Endothelial cell (in vitro differentiated cells): ENCODE results near the gene STRN. TPM values are rescaled to one million over a fixed set of nuclear protein-coding genes. Genes with fewer than 3 reads are reported as not detected.
A peak's percentile ranks its signal among the peaks of the same experiment; 100 is the strongest.

Experiments used
- DNase-seq: peaks from one replicate; pipeline ENCODE4 v3.0.0; 2021; ENCODE audit warnings: low spot score
- H3K27ac Mint-ChIP-seq: one replicate; pipeline ENCODE4 v1.8.0; 2021; ENCODE audit warnings: mixed read lengths, inconsistent platforms; ENCODE audit not compliant: unreplicated experiment
- H3K27me3 Mint-ChIP-seq: one replicate; pipeline ENCODE4 v1.8.0; 2021; ENCODE audit warnings: mild to moderate bottlenecking, moderate library complexity, mixed read lengths, inconsistent platforms; ENCODE audit not compliant: unreplicated experiment
- H3K36me3 Mint-ChIP-seq: one replicate; pipeline ENCODE4 v1.8.0; 2021; ENCODE audit warnings: mild to moderate bottlenecking, low read depth, mixed read lengths, inconsistent platforms; ENCODE audit not compliant: unreplicated experiment
- H3K4me1 Mint-ChIP-seq: one replicate; pipeline ENCODE4 v1.8.0; 2021; ENCODE audit warnings: mild to moderate bottlenecking, mixed read lengths, inconsistent platforms; ENCODE audit not compliant: unreplicated experiment
- H3K4me3 Mint-ChIP-seq: one replicate; pipeline ENCODE4 v1.8.0; 2021; ENCODE audit warnings: mild to moderate bottlenecking, mixed read lengths, inconsistent platforms; ENCODE audit not compliant: unreplicated experiment
- H3K9me3 Mint-ChIP-seq: one replicate; pipeline ENCODE4 v1.8.0; 2021; ENCODE audit warnings: mixed read lengths, inconsistent platforms; ENCODE audit not compliant: unreplicated experiment
- total RNA-seq: library from RNA; stranded (reverse); fragmentation: NEBNext Ultra II Directional; extraction: Animal tissue kit (Norgen Biotek cat#: 25700); gene quantifications from one replicate; pipeline ENCODE4 v1.2.1, GENCODE V29; 2021; ENCODE audit not compliant: unreplicated experiment
- TF ChIP-seq, protein P1 (sequence below): fragments of 200-600 bp; sonication (generic); IDR thresholded peaks from one replicate; pipeline ENCODE4 v1.5.0; 2021; ENCODE audit warnings: antibody characterized with exemption; ENCODE audit not compliant: unreplicated experiment

The STRN gene
- total RNA-seq, 1 donor from 2014 or later = 52.0 TPM

DNA sequence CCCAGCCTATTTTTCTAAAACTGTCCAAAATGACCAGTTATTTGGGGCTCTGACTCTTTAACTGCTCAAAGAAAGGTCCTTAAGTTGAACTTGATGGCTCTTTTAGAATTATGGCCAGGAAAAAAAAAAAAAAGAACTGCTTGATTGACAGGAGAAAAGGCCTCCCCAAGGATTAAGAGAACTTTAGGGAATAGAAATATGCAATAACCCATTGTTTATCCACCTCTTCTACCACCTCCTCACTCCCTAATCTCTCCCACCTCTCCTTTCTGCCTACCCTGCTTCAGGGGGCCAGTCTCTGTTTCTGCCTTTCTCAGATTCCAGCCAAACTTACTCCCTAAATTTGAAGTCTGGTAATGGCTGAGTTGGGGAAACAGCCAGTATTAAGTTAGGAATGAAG is 5.7 kb upstream of the STRN start:
- H3K4me1 Mint-ChIP-seq = peaks cover 36% of the 10 kb centered on the region
- no peak overlapping the region for H3K4me3 Mint-ChIP-seq
- no peak for DNase-seq
- TF ChIP-seq, protein P1, sequence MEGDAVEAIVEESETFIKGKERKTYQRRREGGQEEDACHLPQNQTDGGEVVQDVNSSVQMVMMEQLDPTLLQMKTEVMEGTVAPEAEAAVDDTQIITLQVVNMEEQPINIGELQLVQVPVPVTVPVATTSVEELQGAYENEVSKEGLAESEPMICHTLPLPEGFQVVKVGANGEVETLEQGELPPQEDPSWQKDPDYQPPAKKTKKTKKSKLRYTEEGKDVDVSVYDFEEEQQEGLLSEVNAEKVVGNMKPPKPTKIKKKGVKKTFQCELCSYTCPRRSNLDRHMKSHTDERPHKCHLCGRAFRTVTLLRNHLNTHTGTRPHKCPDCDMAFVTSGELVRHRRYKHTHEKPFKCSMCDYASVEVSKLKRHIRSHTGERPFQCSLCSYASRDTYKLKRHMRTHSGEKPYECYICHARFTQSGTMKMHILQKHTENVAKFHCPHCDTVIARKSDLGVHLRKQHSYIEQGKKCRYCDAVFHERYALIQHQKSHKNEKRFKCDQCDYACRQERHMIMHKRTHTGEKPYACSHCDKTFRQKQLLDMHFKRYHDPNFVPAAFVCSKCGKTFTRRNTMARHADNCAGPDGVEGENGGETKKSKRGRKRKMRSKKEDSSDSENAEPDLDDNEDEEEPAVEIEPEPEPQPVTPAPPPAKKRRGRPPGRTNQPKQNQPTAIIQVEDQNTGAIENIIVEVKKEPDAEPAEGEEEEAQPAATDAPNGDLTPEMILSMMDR = no peak
- peaks cover 7% of the 10 kb centered on the region for H3K36me3 Mint-ChIP-seq
- H3K9me3 Mint-ChIP-seq = no peaks in the 10 kb centered on the region
- peaks cover 17% of the 10 kb centered on the region for H3K27me3 Mint-ChIP-seq
- H3K27ac Mint-ChIP-seq = peak overlapping the region; percentile 74

DNA sequence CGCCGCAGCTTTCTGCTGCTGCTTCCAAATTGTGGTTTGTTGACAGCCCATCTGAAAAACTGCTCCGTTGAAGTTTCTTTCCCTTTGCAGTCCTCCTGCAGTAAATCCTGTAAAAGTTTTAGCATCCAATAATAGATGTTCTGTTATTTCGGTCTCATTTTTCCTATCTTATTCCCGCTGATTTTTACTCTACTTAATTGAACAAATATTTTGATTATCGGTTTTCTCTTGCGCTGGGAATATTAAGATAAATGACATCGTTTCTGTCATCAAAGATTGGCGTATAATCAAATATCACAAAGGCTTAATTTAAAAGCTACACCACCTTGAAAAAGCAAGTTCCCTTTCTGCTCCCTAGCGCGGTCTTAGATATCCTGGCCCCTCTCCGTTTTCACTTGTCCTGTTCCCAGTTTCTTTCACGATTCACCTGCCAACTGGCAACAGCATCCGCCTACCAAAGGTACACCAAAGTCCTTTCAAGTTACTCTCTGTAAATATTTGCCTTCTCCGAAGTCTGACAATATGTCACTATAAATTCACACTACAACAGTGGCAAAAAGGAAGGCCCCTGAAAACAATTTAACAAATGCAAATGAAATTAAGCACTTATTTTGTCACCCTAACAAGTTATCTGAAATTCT is 1.0 kb upstream of the STRN start:
- no peak for DNase-seq
- Mint-ChIP-seq H3K4me3 (peak overlapping the region; percentile 87), H3K36me3 (peaks cover 8% of the 10 kb centered on the region), H3K4me1 (peaks cover 51% of the 10 kb centered on the region), H3K27ac (peak overlapping the region; percentile 99), H3K9me3 (no peaks in the 10 kb centered on the region), H3K27me3 (peaks cover 23% of the 10 kb centered on the region)
- TF ChIP-seq, protein P1 = no peak

DNA sequence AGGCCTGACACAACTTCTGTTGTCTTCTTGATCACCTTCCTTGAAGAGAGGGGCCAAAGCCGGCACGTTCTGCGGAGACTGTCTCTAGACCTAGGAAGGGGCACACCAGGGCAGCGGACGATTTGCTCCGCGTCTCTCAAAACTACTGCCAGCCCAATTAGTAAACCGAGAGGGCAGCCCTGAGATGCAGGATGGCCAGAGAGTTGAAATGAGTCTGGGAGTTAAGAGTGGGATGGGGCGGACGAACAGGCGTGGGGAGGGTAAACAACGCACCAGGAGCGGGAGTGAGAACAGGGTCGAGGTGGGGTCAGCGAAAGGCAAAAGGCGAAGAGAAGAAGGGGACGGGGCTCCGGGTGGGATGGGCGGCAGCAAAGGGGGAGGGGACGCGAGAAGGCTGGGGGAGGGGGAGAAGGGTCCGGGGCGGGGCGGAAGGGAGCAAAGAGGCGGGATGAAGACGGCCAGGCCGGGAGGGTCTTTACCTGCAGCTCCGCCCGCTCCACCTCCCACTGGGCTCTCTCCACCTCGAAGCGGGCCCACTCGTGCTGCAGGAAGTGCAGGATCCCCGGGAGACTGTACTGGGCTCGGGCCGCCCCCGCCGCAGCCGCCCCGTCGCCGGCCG is 476 bp downstream of the STRN start:
- peaks cover 58% of the 10 kb centered on the region for H3K4me1 Mint-ChIP-seq
- peak overlapping the region; percentile 98 for H3K4me3 Mint-ChIP-seq
- peaks cover 19% of the 10 kb centered on the region for H3K27me3 Mint-ChIP-seq
- H3K27ac Mint-ChIP-seq = peak overlapping the region; percentile 91
- no peaks in the 10 kb centered on the region for H3K9me3 Mint-ChIP-seq
- TF ChIP-seq, protein P1 = no peak
- peak; percentile 53 for DNase-seq
- peaks cover 8% of the 10 kb centered on the region for H3K36me3 Mint-ChIP-seq

DNA sequence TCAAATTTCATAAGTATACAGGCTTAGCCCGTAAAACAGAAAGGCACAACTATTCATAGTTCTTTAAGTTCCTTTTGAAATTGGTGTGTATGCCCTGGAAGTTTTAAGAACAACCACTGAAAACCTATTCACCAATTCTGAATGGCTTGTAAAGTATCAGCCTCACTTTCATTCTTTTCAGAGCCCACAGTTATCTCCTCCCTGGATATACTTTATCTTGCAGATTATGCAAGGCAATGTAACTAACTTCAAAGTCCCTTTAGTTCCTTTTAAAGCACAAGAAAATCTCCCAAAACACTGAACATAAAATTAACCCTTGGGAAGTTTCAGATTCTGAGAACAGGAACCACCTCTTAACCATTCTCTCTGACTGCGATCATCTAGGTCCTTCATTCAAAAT is 1.1 kb downstream of the STRN start:
- Mint-ChIP-seq H3K27ac (peak overlapping the region; percentile 91), H3K9me3 (no peaks in the 10 kb centered on the region), H3K36me3 (peaks cover 8% of the 10 kb centered on the region), H3K4me3 (peak overlapping the region; percentile 98), H3K27me3 (peaks cover 19% of the 10 kb centered on the region), H3K4me1 (peaks cover 57% of the 10 kb centered on the region)
- no peak for DNase-seq
- TF ChIP-seq, protein P1 = no peak

DNA sequence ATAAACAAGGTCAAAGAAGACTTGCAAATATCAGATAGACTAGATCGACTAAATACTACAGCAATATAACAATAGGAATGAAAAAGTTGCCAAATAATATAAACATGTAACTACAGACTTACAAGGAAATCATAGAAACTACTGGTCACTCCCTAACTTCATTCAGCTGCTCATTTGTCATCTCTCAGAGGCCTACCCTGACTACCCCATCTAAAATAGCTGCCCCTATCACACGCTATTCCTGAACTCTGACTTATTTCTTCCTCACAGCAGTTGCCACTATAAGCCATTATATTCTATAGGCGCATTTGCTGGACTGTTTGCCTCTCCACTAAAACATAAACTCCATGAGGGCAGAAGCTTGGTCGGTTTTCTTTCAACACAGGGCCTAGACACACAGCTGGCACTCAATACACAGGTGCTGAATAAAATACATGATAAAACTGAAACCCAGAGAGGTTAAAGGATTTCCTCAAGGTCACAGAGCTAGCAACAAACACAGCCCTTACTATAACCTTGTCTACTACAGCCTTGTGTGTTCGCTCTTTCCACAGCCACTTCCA is 1.8 kb downstream of the STRN start:
- Mint-ChIP-seq H3K4me1 (peaks cover 56% of the 10 kb centered on the region), H3K9me3 (no peaks in the 10 kb centered on the region), H3K27me3 (peaks cover 19% of the 10 kb centered on the region), H3K27ac (no peak overlapping the region), H3K4me3 (peak overlapping the region; percentile 98), H3K36me3 (peaks cover 8% of the 10 kb centered on the region)
- TF ChIP-seq, protein P1 = no peak
- DNase-seq = no peak
